Erythroblast (primary cell): ENCODE data around the gene DOCK3.

Experiments
- GATA1 ChIP-seq: IDR thresholded peaks from 2 replicates; pipeline ENCODE4 v1.6.1; 2011; ENCODE audit warnings: low read depth, mild to moderate bottlenecking, control low read depth, low read length, moderate library complexity
- POLR2A ChIP-seq: IDR thresholded peaks from 2 replicates; pipeline ENCODE4 v1.6.1; 2011; ENCODE audit warnings: mild to moderate bottlenecking, low read length

DNA sequence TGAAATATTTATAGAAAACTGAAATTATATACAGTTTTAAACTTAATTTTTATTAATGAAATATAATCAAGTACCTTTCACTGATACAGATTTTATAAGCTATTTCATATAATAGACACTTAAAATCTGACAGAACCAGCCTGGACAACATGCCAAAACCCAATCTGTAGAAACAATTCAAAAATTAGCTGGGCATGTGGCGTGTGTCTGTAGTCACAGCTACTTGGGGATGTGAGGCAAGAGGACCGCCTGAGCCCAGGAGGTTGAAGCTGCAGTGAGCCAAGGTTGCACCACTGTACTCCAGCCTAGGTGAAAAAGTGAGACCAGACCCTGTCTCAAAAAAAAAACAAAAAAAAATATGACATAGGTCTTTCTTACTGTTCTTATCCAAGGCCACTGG, 472.1 kb downstream of the DOCK3 start:
- no peak for TF ChIP-seq POLR2A
- TF ChIP-seq GATA1: no peak
